ENCODE measurements around the gene GRK2.

GRK2 gene

DNA sequence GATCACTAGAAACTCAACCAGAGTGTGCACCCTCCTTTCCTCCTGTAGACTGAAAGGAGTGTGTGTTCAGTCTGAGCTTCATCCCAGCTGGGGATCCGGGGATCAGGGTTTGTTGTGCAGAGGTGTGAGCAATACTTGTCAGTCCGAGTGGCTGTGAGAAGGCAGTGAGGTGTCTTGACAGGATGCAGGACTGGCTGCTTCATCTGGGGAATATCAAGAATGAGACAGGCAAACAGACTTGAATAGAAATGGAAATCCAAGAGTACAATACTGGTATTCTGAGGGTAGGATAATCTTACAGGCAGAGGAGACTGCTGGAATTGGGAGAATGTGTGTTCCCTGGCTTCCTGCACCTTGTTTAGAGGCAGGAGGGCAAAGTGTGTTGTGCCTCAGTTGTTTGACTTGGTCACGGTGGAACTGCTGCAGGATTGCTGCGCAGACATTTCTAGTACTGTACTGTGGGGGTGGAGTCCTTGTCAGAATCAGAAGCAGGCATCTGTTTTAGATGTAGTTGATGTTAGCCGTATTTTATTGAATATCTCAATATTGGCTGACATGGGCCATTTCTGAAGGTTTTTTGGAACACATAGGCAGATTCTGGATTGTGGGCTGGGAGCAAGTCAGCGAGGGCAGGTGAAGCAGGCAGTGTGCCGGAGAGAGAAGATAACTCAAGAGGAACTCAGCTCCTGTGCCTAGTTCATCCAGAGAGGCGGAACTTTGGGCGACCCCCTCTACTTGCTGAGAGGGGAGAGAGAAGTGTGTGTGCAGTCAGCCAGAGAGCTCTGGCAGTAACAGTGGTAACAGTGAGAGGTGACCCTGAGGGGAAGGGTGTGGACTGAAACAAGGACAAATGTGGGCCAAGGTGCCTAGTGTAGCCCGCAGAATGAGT lies 27.1 kb upstream of the GRK2 start:
- DNase-seq (ENCODE audit: low read depth), result no peak
- peak overlapping the region; percentile 78 for H3K4me3 ChIP-seq (ENCODE audit: low read depth, low read length)

GRCh38 chr11:67239783-67240575 lies 26.3 kb upstream of the GRK2 start:
- DNase-seq (ENCODE audit: low read depth), result peak; percentile 97
- peak overlapping the region; percentile 78 for H3K4me3 ChIP-seq (ENCODE audit: low read depth, low read length)
- TF ChIP-seq, protein P1, sequence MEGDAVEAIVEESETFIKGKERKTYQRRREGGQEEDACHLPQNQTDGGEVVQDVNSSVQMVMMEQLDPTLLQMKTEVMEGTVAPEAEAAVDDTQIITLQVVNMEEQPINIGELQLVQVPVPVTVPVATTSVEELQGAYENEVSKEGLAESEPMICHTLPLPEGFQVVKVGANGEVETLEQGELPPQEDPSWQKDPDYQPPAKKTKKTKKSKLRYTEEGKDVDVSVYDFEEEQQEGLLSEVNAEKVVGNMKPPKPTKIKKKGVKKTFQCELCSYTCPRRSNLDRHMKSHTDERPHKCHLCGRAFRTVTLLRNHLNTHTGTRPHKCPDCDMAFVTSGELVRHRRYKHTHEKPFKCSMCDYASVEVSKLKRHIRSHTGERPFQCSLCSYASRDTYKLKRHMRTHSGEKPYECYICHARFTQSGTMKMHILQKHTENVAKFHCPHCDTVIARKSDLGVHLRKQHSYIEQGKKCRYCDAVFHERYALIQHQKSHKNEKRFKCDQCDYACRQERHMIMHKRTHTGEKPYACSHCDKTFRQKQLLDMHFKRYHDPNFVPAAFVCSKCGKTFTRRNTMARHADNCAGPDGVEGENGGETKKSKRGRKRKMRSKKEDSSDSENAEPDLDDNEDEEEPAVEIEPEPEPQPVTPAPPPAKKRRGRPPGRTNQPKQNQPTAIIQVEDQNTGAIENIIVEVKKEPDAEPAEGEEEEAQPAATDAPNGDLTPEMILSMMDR (IDR thresholded peaks at IDR 0.05; ENCODE audit: control insufficient read depth, extremely low read depth, insufficient read depth), result no peak

More for the DNA sequence above, 27.1 kb upstream of the GRK2 start:
- TF ChIP-seq, protein P1 (IDR thresholded peaks at IDR 0.05; ENCODE audit: control insufficient read depth, extremely low read depth, insufficient read depth), result no peak

DNA sequence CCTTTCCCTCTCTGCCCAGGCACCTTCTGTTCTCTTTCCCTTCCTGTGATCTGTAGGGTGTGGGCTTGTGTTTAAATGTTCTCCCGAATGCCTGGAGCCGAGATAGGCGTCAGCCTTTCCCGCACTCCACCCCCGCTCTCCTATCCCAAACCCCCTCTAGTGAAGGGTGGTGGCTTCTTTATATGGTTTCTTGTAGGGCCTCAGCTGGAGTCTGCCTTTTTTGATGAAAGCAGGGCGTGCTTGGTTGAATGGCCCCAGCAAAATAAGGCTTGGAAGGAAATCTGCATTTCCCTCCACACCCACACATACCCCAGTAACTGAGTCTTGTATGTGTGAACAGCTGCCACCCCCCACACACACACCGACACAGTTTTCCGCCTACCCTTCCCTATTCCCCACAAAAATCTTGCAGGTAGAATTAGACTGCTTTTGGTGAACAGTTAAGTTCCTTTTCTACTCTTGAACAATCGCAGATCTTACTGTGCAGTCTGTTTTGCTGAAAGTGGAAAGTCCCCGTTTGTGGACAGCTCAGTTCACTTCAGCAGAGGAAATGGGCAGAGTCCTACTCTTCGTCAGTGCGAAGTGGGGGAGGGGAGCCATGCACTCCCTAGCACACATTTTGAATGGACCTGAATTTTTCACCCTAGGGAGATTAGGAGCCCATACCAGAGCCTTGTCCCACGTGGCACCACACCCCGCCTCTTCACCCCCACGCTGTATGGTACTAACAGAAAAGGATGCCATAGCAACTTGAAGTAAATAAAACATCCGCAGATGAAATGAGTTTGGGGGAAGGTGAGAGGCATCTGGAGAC lies 25.5 kb upstream of the GRK2 start:
- DNase-seq (ENCODE audit: low read depth), result no peak
- peak overlapping the region; percentile 78 for H3K4me3 ChIP-seq (ENCODE audit: low read depth, low read length)
- TF ChIP-seq, protein P1 (IDR thresholded peaks at IDR 0.05; ENCODE audit: control insufficient read depth, extremely low read depth, insufficient read depth), result no peak

GRCh38 chr11:67242548-67242947 lies 23.7 kb upstream of the GRK2 start:
- TF ChIP-seq, protein P1 (IDR thresholded peaks at IDR 0.05; ENCODE audit: control insufficient read depth, extremely low read depth, insufficient read depth), result no peak
- H3K4me3 ChIP-seq (ENCODE audit: low read depth, low read length), result no peak overlapping the region
- no peak for DNase-seq (ENCODE audit: low read depth)

DNA sequence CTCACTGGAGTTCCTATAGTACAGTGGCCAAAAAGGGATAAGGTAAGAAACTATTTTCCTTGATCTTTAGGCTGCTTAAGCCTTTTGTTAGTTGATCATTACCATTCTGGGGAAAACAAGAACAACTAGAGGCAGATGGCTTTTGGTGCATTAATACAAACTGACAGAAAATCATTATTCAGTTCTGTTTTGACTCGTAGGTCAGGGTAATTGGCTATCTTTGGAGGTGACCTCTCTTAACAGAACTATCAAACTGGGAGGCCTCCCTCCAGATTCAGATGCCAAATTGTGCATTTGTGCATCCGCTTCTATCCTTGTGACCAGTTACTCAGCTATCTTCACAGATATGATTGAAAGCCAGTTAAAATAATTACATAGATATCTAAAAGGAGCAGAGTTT lies 23.2 kb upstream of the GRK2 start:
- DNase-seq (ENCODE audit: low read depth), result no peak
- TF ChIP-seq, protein P1 (IDR thresholded peaks at IDR 0.05; ENCODE audit: control insufficient read depth, extremely low read depth, insufficient read depth), result no peak
- H3K4me3 ChIP-seq (ENCODE audit: low read depth, low read length), result no peak overlapping the region

GRCh38 chr11:67245046-67245445 lies 21.2 kb upstream of the GRK2 start:
- no peak for DNase-seq (ENCODE audit: low read depth)
- TF ChIP-seq, protein P1 (IDR thresholded peaks at IDR 0.05; ENCODE audit: control insufficient read depth, extremely low read depth, insufficient read depth), result no peak
- no peak overlapping the region for H3K4me3 ChIP-seq (ENCODE audit: low read depth, low read length)

Data from LNCaP clone FGC (cell line).